ENCODE data around the gene RXFP4.

The RXFP4 gene

DNA sequence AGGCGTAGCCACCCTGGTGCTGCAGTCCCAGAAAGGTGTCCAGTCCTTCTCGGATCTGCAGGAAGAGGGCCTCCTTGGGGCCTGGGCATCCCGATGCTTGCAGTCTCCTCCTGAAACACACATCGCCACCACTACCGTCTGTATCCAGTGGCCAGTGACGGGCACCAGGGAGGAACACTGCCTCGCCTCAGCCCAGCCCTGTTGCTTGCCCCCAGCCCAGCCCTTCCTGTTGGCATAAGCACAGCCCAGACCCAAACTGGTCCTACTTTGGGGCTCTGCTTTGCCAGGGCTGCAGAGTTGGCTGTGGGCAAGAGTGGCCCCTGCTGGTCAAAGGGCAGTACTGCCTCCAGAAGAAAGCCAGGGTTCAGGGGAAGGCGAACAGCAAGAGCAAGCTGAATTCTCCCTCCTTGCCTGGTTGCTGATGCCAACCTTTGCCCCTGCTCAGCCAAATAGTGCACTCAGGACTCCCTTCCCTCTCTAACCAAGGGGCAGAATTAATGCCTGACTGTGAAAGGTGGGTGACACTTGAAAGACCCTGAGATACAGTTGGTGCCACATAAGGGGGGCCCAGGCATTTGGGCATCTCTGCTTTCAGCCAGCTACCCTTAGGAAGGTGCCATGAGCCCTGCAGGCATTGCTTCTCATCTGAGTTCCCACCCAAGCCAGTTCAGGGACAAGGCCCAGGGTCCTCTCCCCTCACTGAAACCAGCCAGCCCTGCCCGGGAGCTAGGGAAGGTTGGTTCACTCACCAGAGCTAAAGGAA, 48.0 kb downstream of the RXFP4 start:
- no peak overlapping the region for H3K4me3 ChIP-seq (ENCODE audit: low read depth, low read length)
- TF ChIP-seq, protein P1, sequence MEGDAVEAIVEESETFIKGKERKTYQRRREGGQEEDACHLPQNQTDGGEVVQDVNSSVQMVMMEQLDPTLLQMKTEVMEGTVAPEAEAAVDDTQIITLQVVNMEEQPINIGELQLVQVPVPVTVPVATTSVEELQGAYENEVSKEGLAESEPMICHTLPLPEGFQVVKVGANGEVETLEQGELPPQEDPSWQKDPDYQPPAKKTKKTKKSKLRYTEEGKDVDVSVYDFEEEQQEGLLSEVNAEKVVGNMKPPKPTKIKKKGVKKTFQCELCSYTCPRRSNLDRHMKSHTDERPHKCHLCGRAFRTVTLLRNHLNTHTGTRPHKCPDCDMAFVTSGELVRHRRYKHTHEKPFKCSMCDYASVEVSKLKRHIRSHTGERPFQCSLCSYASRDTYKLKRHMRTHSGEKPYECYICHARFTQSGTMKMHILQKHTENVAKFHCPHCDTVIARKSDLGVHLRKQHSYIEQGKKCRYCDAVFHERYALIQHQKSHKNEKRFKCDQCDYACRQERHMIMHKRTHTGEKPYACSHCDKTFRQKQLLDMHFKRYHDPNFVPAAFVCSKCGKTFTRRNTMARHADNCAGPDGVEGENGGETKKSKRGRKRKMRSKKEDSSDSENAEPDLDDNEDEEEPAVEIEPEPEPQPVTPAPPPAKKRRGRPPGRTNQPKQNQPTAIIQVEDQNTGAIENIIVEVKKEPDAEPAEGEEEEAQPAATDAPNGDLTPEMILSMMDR (IDR thresholded peaks at IDR 0.05; ENCODE audit: low read depth, low read length) = peak; percentile 97
- TF ChIP-seq POLR2A (IDR thresholded peaks at IDR 0.05; ENCODE audit: extremely low read depth, insufficient read length) = no peak
- TF ChIP-seq, protein P2, sequence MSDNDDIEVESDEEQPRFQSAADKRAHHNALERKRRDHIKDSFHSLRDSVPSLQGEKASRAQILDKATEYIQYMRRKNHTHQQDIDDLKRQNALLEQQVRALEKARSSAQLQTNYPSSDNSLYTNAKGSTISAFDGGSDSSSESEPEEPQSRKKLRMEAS (IDR thresholded peaks at IDR 0.05; ENCODE audit: low read depth, low read length) = no peak
- peak; percentile 82 for DNase-seq (ENCODE audit: low read depth)

DNA sequence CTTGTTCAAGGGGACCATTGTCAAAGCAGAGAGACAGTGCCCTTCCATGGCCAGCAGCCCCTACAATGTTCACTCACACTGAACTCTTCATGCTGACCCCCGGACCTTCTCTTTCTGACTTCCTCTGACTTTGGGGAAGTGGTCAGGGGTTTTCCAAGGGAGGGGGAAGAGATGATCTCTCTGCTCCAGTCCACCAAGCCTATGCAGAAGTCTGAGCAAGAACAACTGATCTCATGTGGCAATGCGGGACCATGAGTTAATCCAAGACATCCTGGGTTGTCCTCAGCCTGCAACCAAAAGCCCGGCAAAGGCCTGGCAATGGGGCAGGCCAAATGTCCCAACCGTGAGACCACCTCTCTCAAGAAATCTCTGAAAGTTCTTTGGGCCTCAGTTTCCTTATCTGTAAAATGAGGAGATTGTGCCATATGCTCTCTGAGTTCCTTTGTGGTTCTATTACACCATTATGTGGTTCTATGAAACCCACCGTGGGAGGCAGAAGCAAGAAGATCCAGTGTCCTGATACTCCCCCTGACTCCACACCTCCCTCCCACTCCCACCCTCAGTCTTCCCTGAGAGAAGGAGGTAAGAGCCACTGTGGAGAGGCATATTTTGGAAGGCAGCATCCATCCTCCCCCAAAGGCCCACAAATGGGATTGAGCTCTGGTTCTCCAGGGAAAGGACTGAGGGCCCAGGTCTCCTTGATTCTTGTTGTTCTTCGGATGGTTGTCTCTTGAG, 48.7 kb downstream of the RXFP4 start:
- no peak overlapping the region for H3K4me3 ChIP-seq (ENCODE audit: low read depth, low read length)
- peak; percentile 79 for DNase-seq (ENCODE audit: low read depth)
- TF ChIP-seq, protein P2 (IDR thresholded peaks at IDR 0.05; ENCODE audit: low read depth, low read length) = 0 out of 2 replicates have a peak, but pooled peaks have one; percentile 1
- TF ChIP-seq, protein P1 (IDR thresholded peaks at IDR 0.05; ENCODE audit: low read depth, low read length) = no peak
